ENCODE data around the gene BRD2. TPM values are rescaled to one million over a fixed set of nuclear protein-coding genes. Genes with fewer than 3 reads are reported as not detected.

BRD2 gene
- total RNA-seq, 1 experiment from 2014 or later = 222 TPM

DNA sequence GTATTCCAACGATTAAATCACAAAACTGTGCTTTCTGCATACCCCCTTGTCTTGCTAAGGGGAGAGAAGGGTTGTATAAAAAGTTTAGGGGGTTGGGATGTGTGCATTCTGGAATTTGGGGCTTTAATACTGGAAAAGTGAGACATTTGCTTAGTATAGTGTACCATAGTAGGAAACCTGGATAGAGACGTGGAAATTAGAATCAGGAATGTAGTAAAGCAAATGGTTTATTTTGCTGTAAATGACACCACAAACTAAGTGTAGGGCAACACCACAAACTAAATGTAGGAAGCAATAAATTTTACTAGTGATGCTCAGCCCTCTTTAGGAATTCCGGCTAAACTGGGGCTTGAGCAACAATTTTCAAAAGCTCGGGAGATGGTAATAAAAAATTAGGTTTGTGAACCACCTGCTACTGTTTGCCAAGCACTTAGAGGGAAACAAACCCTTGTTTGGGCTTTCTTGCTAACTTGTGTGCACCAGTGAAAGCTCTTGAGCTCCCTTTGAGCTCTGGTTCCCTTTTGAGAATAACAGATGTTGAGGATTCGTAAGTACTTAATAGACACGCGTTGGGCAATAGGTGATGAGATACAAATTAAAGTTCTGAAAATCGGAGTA is 13.8 kb downstream of the BRD2 start (continued):
- TF ChIP-seq, protein P1, sequence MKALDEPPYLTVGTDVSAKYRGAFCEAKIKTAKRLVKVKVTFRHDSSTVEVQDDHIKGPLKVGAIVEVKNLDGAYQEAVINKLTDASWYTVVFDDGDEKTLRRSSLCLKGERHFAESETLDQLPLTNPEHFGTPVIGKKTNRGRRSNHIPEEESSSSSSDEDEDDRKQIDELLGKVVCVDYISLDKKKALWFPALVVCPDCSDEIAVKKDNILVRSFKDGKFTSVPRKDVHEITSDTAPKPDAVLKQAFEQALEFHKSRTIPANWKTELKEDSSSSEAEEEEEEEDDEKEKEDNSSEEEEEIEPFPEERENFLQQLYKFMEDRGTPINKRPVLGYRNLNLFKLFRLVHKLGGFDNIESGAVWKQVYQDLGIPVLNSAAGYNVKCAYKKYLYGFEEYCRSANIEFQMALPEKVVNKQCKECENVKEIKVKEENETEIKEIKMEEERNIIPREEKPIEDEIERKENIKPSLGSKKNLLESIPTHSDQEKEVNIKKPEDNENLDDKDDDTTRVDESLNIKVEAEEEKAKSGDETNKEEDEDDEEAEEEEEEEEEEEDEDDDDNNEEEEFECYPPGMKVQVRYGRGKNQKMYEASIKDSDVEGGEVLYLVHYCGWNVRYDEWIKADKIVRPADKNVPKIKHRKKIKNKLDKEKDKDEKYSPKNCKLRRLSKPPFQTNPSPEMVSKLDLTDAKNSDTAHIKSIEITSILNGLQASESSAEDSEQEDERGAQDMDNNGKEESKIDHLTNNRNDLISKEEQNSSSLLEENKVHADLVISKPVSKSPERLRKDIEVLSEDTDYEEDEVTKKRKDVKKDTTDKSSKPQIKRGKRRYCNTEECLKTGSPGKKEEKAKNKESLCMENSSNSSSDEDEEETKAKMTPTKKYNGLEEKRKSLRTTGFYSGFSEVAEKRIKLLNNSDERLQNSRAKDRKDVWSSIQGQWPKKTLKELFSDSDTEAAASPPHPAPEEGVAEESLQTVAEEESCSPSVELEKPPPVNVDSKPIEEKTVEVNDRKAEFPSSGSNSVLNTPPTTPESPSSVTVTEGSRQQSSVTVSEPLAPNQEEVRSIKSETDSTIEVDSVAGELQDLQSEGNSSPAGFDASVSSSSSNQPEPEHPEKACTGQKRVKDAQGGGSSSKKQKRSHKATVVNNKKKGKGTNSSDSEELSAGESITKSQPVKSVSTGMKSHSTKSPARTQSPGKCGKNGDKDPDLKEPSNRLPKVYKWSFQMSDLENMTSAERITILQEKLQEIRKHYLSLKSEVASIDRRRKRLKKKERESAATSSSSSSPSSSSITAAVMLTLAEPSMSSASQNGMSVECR (CRISPR knock-in tag; IDR thresholded peaks at IDR 0.05; ENCODE audit: borderline replicate concordance) = no peak
- no peak for TF ChIP-seq CREB1 (CRISPR knock-in tag; IDR thresholded peaks at IDR 0.05)
- no peak for TF ChIP-seq SOX15 (CRISPR knock-in tag; IDR thresholded peaks at IDR 0.05)
- no peak for TF ChIP-seq NR3C1 (CRISPR knock-in tag; conservative IDR thresholded peaks at IDR 0.05; ENCODE audit: low read depth)
- TF ChIP-seq, protein P2, sequence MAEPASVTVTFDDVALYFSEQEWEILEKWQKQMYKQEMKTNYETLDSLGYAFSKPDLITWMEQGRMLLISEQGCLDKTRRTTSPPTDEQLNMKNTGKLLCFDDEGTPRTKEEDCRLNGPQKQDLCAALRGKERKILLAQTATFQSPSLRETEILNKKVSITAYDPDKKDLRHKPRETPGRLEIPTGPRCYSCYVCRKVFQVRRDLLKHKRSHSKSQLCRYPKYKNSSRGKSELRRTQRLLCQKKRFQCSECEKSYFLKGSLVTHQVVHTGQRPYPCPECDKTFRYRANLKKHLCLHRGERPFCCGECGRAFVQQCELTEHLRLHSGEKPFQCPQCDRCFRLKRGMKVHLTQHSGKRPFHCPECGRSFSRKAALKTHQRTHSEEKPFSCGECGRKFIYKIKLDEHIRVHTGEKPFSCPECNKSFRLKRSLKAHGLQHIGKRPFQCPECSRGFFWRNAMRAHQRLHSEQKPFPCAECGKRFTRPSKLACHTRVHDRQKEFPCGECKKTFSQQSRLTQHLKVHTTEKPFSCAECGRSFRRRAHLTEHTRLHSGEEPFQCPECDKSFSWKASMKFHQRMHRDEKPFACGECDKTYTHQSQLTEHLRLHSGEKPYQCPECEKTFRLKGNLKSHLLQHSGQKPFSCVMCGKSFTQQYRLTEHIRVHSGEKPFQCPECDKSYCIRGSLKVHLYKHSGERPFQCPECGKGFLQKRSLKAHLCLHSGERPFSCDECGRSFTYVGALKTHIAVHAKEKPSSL (CRISPR knock-in tag; conservative IDR thresholded peaks at IDR 0.05) = peak; percentile 85
- TF ChIP-seq, protein P3, sequence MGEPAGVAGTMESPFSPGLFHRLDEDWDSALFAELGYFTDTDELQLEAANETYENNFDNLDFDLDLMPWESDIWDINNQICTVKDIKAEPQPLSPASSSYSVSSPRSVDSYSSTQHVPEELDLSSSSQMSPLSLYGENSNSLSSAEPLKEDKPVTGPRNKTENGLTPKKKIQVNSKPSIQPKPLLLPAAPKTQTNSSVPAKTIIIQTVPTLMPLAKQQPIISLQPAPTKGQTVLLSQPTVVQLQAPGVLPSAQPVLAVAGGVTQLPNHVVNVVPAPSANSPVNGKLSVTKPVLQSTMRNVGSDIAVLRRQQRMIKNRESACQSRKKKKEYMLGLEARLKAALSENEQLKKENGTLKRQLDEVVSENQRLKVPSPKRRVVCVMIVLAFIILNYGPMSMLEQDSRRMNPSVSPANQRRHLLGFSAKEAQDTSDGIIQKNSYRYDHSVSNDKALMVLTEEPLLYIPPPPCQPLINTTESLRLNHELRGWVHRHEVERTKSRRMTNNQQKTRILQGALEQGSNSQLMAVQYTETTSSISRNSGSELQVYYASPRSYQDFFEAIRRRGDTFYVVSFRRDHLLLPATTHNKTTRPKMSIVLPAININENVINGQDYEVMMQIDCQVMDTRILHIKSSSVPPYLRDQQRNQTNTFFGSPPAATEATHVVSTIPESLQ (CRISPR knock-in tag; IDR thresholded peaks at IDR 0.05) = no peak
- TF ChIP-seq ATF1 (CRISPR knock-in tag; IDR thresholded peaks at IDR 0.05) = no peak
- TF ChIP-seq, protein P4, sequence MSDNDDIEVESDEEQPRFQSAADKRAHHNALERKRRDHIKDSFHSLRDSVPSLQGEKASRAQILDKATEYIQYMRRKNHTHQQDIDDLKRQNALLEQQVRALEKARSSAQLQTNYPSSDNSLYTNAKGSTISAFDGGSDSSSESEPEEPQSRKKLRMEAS (CRISPR knock-in tag; IDR thresholded peaks at IDR 0.05) = no peak
- no peak for TF ChIP-seq ESRRA (CRISPR knock-in tag; IDR thresholded peaks at IDR 0.05; ENCODE audit: borderline replicate concordance)
- no peak for TF ChIP-seq TP53 (CRISPR knock-in tag; IDR thresholded peaks at IDR 0.05)
- TF ChIP-seq, protein P5, sequence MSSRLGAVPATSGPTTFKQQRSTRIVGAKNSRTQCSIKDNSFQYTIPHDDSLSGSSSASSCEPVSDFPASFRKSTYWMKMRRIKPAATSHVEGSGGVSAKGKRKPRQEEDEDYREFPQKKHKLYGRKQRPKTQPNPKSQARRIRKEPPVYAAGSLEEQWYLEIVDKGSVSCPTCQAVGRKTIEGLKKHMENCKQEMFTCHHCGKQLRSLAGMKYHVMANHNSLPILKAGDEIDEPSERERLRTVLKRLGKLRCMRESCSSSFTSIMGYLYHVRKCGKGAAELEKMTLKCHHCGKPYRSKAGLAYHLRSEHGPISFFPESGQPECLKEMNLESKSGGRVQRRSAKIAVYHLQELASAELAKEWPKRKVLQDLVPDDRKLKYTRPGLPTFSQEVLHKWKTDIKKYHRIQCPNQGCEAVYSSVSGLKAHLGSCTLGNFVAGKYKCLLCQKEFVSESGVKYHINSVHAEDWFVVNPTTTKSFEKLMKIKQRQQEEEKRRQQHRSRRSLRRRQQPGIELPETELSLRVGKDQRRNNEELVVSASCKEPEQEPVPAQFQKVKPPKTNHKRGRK (CRISPR knock-in tag; IDR thresholded peaks at IDR 0.05; ENCODE audit: borderline replicate concordance) = no peak
- TF ChIP-seq FOXJ3 (CRISPR knock-in tag; IDR thresholded peaks at IDR 0.05; ENCODE audit: borderline replicate concordance) = no peak
- TF ChIP-seq, protein P6, sequence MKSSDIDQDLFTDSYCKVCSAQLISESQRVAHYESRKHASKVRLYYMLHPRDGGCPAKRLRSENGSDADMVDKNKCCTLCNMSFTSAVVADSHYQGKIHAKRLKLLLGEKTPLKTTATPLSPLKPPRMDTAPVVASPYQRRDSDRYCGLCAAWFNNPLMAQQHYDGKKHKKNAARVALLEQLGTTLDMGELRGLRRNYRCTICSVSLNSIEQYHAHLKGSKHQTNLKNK (CRISPR knock-in tag; IDR thresholded peaks at IDR 0.05) = peak; percentile 49
- TF ChIP-seq, protein P7, sequence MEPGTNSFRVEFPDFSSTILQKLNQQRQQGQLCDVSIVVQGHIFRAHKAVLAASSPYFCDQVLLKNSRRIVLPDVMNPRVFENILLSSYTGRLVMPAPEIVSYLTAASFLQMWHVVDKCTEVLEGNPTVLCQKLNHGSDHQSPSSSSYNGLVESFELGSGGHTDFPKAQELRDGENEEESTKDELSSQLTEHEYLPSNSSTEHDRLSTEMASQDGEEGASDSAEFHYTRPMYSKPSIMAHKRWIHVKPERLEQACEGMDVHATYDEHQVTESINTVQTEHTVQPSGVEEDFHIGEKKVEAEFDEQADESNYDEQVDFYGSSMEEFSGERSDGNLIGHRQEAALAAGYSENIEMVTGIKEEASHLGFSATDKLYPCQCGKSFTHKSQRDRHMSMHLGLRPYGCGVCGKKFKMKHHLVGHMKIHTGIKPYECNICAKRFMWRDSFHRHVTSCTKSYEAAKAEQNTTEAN (CRISPR knock-in tag; IDR thresholded peaks at IDR 0.05) = no peak
- TF ChIP-seq ZNF671 (CRISPR knock-in tag; IDR thresholded peaks at IDR 0.05) = peak; percentile 82

Measured in WTC11 (cell line).